ENCODE results near the gene EGLN3.

DNA sequence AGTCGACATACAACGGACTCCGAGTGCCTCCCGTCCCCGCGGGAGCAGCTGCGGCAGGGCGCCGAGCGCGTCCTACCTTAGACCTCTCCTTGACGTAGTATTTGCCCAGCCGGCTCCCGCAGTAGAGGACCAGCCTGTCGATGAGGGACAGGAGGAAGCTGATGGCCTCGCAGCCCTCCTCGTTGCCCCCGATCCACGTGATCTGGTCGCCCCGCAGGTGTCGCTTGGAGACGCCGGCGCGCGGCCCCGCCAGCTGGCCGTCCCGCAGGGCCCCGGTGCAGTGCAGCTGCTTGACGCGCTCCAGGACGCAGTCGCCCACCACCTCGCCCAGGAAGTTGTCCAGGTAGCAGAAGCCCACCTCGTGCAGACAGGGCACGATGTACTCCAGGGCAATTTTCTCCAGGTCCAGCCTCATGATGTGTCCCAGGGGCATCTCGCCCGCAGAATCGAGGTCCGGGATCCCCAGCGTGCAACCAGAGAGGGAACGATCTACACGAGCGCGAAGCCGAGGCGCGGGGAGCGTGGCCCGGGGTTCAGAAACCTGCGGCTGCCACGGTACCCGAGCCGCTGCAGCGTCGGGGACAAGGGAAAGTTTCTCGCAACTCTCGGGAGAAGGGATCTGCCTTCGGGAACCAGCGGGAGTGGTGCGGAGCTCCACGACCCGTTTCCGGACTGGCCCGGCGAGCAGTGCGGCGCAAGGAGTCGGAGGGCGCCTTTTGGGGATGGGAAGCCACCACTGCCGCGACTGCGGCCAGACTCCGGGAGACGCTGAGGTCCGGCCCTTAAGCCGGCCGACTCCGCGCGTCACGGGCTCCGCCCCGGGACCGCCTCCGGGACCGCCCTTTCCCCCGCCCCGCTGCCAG is at the start of gene EGLN3:
- TF ChIP-seq POLR2A (IDR thresholded peaks at IDR 0.05; ENCODE audit: low read length) (peak; percentile 100), PBX3 (IDR thresholded peaks at IDR 0.05) (no peak; the same call in 1 of the 2 replicates), FOSL2 (IDR thresholded peaks at IDR 0.05) (no peak), FOSL2 (CRISPR knock-in tag; IDR thresholded peaks at IDR 0.05) (no peak), CTCF (IDR thresholded peaks at IDR 0.05) (no peak), HDAC2 (IDR thresholded peaks at IDR 0.05) (peak; percentile 56; the same call in 1 of the 2 replicates), CEBPB (IDR thresholded peaks at IDR 0.05) (no peak), HMGXB4 (CRISPR knock-in tag; IDR thresholded peaks at IDR 0.05; ENCODE audit: borderline replicate concordance) (no peak), CHD2 (IDR thresholded peaks at IDR 0.05; ENCODE audit: low read length, partially characterized antibody) (peak; percentile 60), NR3C1 (IDR thresholded peaks at IDR 0.05) (no peak), MAX (IDR thresholded peaks at IDR 0.05) (peak; percentile 82), RCOR1 (IDR thresholded peaks at IDR 0.05; ENCODE audit: low read depth, low read length) (no peak)
- TF ChIP-seq, protein P1, sequence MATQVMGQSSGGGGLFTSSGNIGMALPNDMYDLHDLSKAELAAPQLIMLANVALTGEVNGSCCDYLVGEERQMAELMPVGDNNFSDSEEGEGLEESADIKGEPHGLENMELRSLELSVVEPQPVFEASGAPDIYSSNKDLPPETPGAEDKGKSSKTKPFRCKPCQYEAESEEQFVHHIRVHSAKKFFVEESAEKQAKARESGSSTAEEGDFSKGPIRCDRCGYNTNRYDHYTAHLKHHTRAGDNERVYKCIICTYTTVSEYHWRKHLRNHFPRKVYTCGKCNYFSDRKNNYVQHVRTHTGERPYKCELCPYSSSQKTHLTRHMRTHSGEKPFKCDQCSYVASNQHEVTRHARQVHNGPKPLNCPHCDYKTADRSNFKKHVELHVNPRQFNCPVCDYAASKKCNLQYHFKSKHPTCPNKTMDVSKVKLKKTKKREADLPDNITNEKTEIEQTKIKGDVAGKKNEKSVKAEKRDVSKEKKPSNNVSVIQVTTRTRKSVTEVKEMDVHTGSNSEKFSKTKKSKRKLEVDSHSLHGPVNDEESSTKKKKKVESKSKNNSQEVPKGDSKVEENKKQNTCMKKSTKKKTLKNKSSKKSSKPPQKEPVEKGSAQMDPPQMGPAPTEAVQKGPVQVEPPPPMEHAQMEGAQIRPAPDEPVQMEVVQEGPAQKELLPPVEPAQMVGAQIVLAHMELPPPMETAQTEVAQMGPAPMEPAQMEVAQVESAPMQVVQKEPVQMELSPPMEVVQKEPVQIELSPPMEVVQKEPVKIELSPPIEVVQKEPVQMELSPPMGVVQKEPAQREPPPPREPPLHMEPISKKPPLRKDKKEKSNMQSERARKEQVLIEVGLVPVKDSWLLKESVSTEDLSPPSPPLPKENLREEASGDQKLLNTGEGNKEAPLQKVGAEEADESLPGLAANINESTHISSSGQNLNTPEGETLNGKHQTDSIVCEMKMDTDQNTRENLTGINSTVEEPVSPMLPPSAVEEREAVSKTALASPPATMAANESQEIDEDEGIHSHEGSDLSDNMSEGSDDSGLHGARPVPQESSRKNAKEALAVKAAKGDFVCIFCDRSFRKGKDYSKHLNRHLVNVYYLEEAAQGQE (IDR thresholded peaks at IDR 0.05): peak; percentile 76

Data from A549 (cell line).